ENCODE results near the gene ZNF653.

DNA sequence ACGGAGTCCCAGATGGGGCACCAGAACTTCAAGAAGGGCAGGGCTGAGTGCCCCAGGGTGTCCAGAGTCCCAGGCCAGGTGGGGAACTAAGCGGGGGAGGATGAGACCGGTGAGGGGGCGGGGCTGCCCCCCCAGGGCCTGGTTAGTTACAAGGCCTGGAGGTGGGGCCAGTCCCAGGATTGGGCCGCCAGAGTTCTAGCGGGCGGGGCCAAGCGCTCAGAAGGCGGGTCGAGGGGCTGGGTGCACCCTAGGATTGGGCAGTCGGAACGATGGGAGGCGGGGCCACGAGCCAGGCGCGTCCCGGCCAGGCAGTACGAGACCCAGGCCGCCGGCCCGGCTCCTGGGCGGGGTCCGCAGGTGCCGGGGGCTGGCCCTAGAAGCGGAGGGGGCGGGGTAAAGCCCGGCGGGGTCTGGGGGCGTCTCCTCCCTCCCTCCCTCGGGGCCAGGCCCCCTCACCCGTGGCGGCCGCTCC is 571 bp downstream of the ZNF653 start:
- TF ChIP-seq POLR2A (IDR thresholded peaks at IDR 0.05; ENCODE audit: low read depth, low read length) = no peak
- no peak for TF ChIP-seq TAF1 (IDR thresholded peaks at IDR 0.05; ENCODE audit: low read depth, low read length)
- no peak for TF ChIP-seq POLR2AphosphoS5 (IDR thresholded peaks at IDR 0.05; ENCODE audit: low read depth, low read length)
- no peak for TF ChIP-seq SPI1 (IDR thresholded peaks at IDR 0.05; ENCODE audit: low read depth, low read length)
- TF ChIP-seq POU2F2 (IDR thresholded peaks at IDR 0.05; ENCODE audit: low read depth, low read length) = no peak
- TF ChIP-seq PAX5 (IDR thresholded peaks at IDR 0.05; ENCODE audit: insufficient read depth, low read length, severe bottlenecking) = no peak

Data from GM12891 (cell line).